Gastroesophageal sphincter (tissue), 3 donors: ENCODE measurements around the gene CEP131.

Experiments used
- CTCF ChIP-seq, 4 experiments: fragments of 200-600 bp in 2 of 4; fragments of 450-650 bp in 2 of 4; sonication (generic) in 1 of 4; IDR thresholded peaks; one replicate each; pipeline ENCODE4 v1.5.1; 2017 to 2019; ENCODE audit warnings: antibody characterized with exemption in 4 of 4, mild to moderate bottlenecking in 2 of 4, moderate library complexity in 2 of 4
- POLR2A ChIP-seq, 2 donors: fragments of 450-650 bp; IDR thresholded peaks; one replicate each; pipeline ENCODE4 v1.6.1; 2017; ENCODE audit warnings: antibody characterized with exemption in 2 of 2, mild to moderate bottlenecking in 2 of 2, moderate library complexity in 1 of 2
- POLR2AphosphoS5 ChIP-seq: sonication (generic); formaldehyde crosslinking; IDR thresholded peaks from one replicate; pipeline ENCODE4 v1.6.1; 2017; ENCODE audit warnings: antibody characterized with exemption

- no peak for TF ChIP-seq CTCF (IDR thresholded peaks at IDR 0.05)
- no peak for TF ChIP-seq POLR2A (IDR thresholded peaks at IDR 0.05)
- no peak for TF ChIP-seq POLR2AphosphoS5
Observed at GRCh38 chr17:81257533-81257932, 34.8 kb upstream of the CEP131 start.
